Thyroid gland (tissue), 4 donors: Measurements from ENCODE around the gene TNS3. TPM values are rescaled to one million over a fixed set of nuclear protein-coding genes. Genes with fewer than 3 reads are reported as not detected.

ENCODE experiments used
- DNase-seq, 2 donors: peaks; one replicate each; pipeline ENCODE4 v3.0.0-alpha.2; 2019
- H3K27ac ChIP-seq, 3 donors: fragments of 200-600 bp; sonication (generic); 1 replicate in 2 of 3; 2 replicates in 1 of 3; pipeline ENCODE4 v1.5.1; 2016 to 2019; ENCODE audit warnings: mild to moderate bottlenecking in 1 of 3, moderate library complexity in 1 of 3
- H3K27me3 ChIP-seq: fragments of 200-600 bp; sonication (generic); one replicate; pipeline ENCODE4 v1.5.1; 2019
- H3K36me3 ChIP-seq, 2 donors: fragments of 200-600 bp; sonication (generic); one replicate each; pipeline ENCODE4 v1.5.1; 2016 to 2019
- H3K4me1 ChIP-seq, 2 donors: fragments of 200-600 bp; sonication (generic); one replicate each; pipeline ENCODE4 v1.5.1; 2017 to 2019
- H3K4me3 ChIP-seq, 3 donors: fragments of 200-600 bp; sonication (generic); replicated peaks in 1 of 3; 1 replicate in 2 of 3; 2 replicates in 1 of 3; pipeline ENCODE4 v1.5.1; 2016; ENCODE audit warnings: mild to moderate bottlenecking in 1 of 3
- H3K9me3 ChIP-seq: fragments of 200-600 bp; sonication (generic); one replicate; pipeline ENCODE4 v1.5.1; 2017
- POLR2A ChIP-seq, 2 donors: fragments of 450-650 bp; IDR thresholded peaks; one replicate each; pipeline ENCODE4 v1.6.1; 2017; ENCODE audit warnings: antibody characterized with exemption in 2 of 2, mild to moderate bottlenecking in 2 of 2, moderate library complexity in 1 of 2
- WGBS, 2 donors: methylation state at CpG; one replicate each; pipeline ENCODE4 v1.1.5; 2017; 5-methylcytosine and 5-hydroxymethylcytosine counted together
- intact Hi-C: fragments of 100-400 bp; cut with DNase I; formaldehyde crosslinking; loops from one replicate; pipeline ENCODE4 v1.15.1; 2023
- total RNA-seq, 4 donors: library from RNA; depleted of rRNA; stranded (reverse); fragments of >200 nt; gene quantifications; one replicate each; pipeline ENCODE4 v1.2.3, GENCODE V29; 2016
- TF ChIP-seq, protein P1 (sequence below), 6 experiments: fragments of 200-600 bp in 3 of 6; fragments of 450-650 bp in 3 of 6; sonication (generic) in 3 of 6; IDR thresholded peaks; one replicate each; pipeline ENCODE4 v1.5.1; 2016 to 2019; ENCODE audit warnings: antibody characterized with exemption in 6 of 6, mild to moderate bottlenecking in 2 of 6, inconsistent platforms in 1 of 6, moderate library complexity in 1 of 6

Gene TNS3
- total RNA-seq, 4 donors from 2014 or later: 65.8 to 93.0 (median 80.7) TPM

DNA sequence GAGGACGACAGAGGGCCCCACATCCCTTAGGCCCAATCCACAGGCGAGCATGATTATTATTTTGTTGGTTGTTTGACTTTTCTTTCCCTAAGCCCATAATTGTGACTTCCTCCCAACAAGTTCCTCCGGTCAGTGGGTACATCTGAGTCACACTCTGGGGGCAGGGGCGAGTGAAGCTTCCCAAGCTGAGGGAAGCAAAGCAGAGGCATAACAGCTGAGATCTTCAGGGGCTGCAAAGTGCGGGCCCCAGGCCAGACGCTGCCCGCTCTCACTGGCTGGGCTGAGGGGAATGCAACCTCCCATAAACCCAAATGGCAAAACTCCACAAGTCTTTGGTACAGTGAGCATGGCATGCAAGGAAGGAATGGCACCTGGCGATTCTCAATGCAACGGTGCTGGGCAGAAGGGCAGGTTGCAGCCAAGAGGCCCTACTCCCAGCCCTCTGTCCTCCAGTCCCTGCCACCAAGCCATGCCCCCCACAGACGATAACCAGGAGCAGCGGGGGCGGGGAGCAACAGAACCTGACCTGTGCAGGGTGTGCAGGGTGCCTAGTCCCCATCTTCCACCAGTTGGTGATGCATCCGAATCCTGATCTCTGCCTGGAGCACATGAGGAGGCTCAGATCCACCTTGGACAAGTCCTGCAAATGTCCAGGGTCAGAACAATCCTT is 25.3 kb downstream of the TNS3 start:
- Histone ChIP-seq H3K4me1 (peaks cover 3 to 26% of the 10 kb centered on the region in 2 donors), H3K27ac (no peak overlapping the region), H3K9me3 (no peaks in the 10 kb centered on the region), H3K4me3 (no peak overlapping the region), H3K36me3 (no peaks in the 10 kb centered on the region), H3K27me3 (no peaks in the 10 kb centered on the region)
- no peak for DNase-seq
- 86 to 89% methylated on average over 13 of the region's 13 CpGs for WGBS, 2 donors
- intact Hi-C loops: no loop called here
- TF ChIP-seq, protein P1, sequence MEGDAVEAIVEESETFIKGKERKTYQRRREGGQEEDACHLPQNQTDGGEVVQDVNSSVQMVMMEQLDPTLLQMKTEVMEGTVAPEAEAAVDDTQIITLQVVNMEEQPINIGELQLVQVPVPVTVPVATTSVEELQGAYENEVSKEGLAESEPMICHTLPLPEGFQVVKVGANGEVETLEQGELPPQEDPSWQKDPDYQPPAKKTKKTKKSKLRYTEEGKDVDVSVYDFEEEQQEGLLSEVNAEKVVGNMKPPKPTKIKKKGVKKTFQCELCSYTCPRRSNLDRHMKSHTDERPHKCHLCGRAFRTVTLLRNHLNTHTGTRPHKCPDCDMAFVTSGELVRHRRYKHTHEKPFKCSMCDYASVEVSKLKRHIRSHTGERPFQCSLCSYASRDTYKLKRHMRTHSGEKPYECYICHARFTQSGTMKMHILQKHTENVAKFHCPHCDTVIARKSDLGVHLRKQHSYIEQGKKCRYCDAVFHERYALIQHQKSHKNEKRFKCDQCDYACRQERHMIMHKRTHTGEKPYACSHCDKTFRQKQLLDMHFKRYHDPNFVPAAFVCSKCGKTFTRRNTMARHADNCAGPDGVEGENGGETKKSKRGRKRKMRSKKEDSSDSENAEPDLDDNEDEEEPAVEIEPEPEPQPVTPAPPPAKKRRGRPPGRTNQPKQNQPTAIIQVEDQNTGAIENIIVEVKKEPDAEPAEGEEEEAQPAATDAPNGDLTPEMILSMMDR (IDR thresholded peaks at IDR 0.05): no peak
- no peak for TF ChIP-seq POLR2A (IDR thresholded peaks at IDR 0.05)

DNA sequence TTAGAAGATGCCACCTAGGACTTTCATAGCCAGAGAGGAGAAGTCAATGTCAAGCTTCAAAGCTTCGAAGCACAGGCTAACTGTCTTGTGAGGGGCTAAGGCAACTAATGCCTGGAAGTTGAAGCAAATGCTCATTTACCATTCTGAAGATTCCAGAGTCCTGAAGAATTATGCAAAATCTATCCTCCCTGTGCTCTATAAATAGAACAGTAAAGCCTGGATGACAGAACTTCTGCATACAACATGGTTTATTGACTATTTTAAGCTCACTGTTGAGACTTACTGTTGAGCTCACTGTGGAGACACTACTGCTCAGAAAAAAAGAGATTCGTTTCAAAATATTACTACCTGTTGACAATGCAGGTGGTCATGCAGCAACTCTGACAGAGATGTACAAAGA is 28.6 kb downstream of the TNS3 start:
- H3K4me1 ChIP-seq: peaks cover 6 to 26% of the 10 kb centered on the region in 2 donors
- DNase-seq: no peak
- intact Hi-C loops: no loop called here
- H3K36me3 ChIP-seq: no peaks in the 10 kb centered on the region
- H3K9me3 ChIP-seq: no peaks in the 10 kb centered on the region
- H3K4me3 ChIP-seq: no peak overlapping the region
- TF ChIP-seq, protein P1 (IDR thresholded peaks at IDR 0.05): no peak
- TF ChIP-seq POLR2A (IDR thresholded peaks at IDR 0.05): no peak
- H3K27ac ChIP-seq: peak overlapping the region in 1 of 3 donors; percentile 13
- H3K27me3 ChIP-seq: no peaks in the 10 kb centered on the region
- 95 to 97% methylated on average over 2 of the region's 2 CpGs for WGBS, 2 donors

DNA sequence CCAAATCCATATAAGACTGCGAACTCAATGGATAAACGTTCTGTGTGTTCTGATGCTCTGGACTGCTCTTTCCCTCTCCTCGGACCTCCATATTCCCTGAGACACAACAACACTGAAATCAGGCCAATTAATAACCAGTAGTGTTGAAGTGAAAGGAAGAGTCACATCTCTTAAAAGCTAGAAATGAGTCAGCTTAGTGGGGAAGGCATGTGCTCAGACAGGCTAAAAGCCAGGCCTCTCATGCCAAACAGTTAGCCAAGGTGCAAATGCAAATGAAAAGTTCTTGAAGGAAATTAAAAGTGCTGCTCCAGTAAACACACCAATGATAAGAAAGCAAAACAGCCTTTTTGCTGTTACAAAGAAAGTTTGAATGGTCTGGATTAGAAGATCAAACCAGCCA is 29.3 kb downstream of the TNS3 start:
- TF ChIP-seq POLR2A (IDR thresholded peaks at IDR 0.05): no peak
- TF ChIP-seq, protein P1 (IDR thresholded peaks at IDR 0.05): no peak
- no peak for DNase-seq

DNA sequence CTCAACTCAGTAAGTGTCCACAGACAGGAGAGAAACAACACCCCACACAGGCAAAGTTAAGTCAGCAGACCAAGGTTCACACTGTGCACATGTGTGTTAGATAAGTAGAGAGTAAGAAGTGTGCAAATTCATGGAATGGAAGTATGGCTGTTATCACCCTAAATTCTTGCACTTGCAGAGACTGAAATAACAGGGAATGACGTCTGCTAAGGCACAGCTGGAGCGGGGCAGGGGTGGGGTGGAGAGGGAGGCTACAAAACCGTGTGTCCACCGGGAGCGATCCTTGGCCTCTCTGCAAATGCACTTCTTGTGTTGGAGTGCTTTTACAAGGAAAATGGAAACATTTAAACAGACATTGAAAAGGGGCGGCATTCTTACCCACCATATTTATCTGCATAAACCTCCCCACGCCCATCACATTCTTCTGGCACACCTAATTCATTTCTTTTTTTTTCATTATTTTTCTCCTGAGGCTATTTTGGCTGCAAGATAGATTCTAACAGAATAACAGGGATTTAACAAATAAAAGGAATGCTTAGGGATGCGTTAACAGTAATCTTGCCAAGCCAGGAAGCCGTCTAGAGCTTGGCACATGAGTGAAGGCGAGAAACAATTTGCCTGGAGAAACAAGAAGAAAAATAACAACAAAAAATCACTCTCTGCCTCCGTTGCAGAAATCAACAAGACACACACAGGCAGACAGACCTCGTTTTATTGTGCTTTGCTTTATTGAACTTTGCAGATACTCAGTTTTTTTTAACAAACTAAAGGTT is 30.1 kb downstream of the TNS3 start:
- DNase-seq: no peak
- H3K27me3 ChIP-seq: no peaks in the 10 kb centered on the region

More for the DNA sequence above, 29.3 kb downstream of the TNS3 start:
- Histone ChIP-seq H3K9me3 (no peaks in the 10 kb centered on the region), H3K4me1 (peaks cover 6 to 21% of the 10 kb centered on the region in 2 donors), H3K27ac (peak overlapping the region in 2 of 3 donors; percentile 13 to 19), H3K4me3 (no peak overlapping the region), H3K27me3 (no peaks in the 10 kb centered on the region), H3K36me3 (no peaks in the 10 kb centered on the region)
- intact Hi-C loops: no loop called here
- 49 to 66% methylated on average over 3 of the region's 3 CpGs for WGBS, 2 donors

More for the DNA sequence above, 30.1 kb downstream of the TNS3 start:
- H3K9me3 ChIP-seq: no peaks in the 10 kb centered on the region
- 62 to 79% methylated on average over 12 of the region's 12 CpGs for WGBS, 2 donors
- H3K4me3 ChIP-seq: no peak overlapping the region
- no peak overlapping the region for H3K27ac ChIP-seq
- peaks cover 6 to 15% of the 10 kb centered on the region in 2 donors for H3K4me1 ChIP-seq
- no peaks in the 10 kb centered on the region for H3K36me3 ChIP-seq
- TF ChIP-seq, protein P1 (IDR thresholded peaks at IDR 0.05): no peak
- no peak for TF ChIP-seq POLR2A (IDR thresholded peaks at IDR 0.05)
- intact Hi-C loops: no loop called here
